AG08396 (cell line): ENCODE data around the gene SLC14A1.
A peak's percentile ranks its signal among the peaks of the same experiment; 100 is the strongest.

Experiments
- DNase-seq: peaks from one replicate; pipeline ENCODE4 v3.0.0; 2012; ENCODE audit warnings: low spot score, mixed read lengths

SLC14A1 gene

GRCh38 chr18:45722899-45723298, 1.1 kb upstream of the SLC14A1 start:
- peak; percentile 79 for DNase-seq

- DNase-seq, result no peak
Measured at GRCh38 chr18:45724601-45725000, 620 bp downstream of the SLC14A1 start.

GRCh38 chr18:45725336-45725735, 1.4 kb downstream of the SLC14A1 start:
- no peak for DNase-seq

- DNase-seq, result no peak
Measured at GRCh38 chr18:45726603-45727002, 2.6 kb downstream of the SLC14A1 start.

- no peak for DNase-seq
Measured at GRCh38 chr18:45727068-45727467, 3.1 kb downstream of the SLC14A1 start.

- no peak for DNase-seq
Measured at GRCh38 chr18:45728336-45729010, 4.5 kb downstream of the SLC14A1 start.

GRCh38 chr18:45730832-45731575, 7.0 kb downstream of the SLC14A1 start:
- DNase-seq, result peak; percentile 58

- no peak for DNase-seq
Measured at GRCh38 chr18:45731716-45732115, 7.7 kb downstream of the SLC14A1 start.

- no peak for DNase-seq
Measured at GRCh38 chr18:45733535-45733934, 9.6 kb downstream of the SLC14A1 start.

- DNase-seq, result no peak
Measured at GRCh38 chr18:45734505-45734904, 10.5 kb downstream of the SLC14A1 start.

GRCh38 chr18:45734944-45735343, 11.0 kb downstream of the SLC14A1 start:
- DNase-seq, result no peak

GRCh38 chr18:45738660-45739059, 14.7 kb downstream of the SLC14A1 start:
- DNase-seq, result no peak

- DNase-seq, result no peak
Measured at GRCh38 chr18:45739268-45739667, 15.3 kb downstream of the SLC14A1 start.

- DNase-seq, result no peak
Measured at GRCh38 chr18:45739848-45740247, 15.9 kb downstream of the SLC14A1 start.

- no peak for DNase-seq
Measured at GRCh38 chr18:45741056-45741455, 17.1 kb downstream of the SLC14A1 start.

GRCh38 chr18:45745817-45746461, 22.0 kb downstream of the SLC14A1 start:
- DNase-seq, result no peak

- no peak for DNase-seq
Measured at GRCh38 chr18:45748501-45748900, 24.5 kb downstream of the SLC14A1 start.

- no peak for DNase-seq
Measured at GRCh38 chr18:45749918-45750689, 26.1 kb downstream of the SLC14A1 start.

GRCh38 chr18:45751766-45752165, 27.8 kb downstream of the SLC14A1 start:
- DNase-seq, result no peak

- no peak for DNase-seq
Measured at GRCh38 chr18:45752681-45753080, 28.7 kb downstream of the SLC14A1 start.

GRCh38 chr18:45753286-45753685, 29.3 kb downstream of the SLC14A1 start:
- no peak for DNase-seq

- peak; percentile 24 for DNase-seq
Measured at GRCh38 chr18:45755934-45756333, 32.0 kb downstream of the SLC14A1 start.
